Measurements from ENCODE around the gene TPM4. TPM values are rescaled to one million over a fixed set of nuclear protein-coding genes. Genes with fewer than 3 reads are reported as not detected.

The TPM4 gene
- total RNA-seq, 1 donor from 2014 or later = 582 TPM

- Mint-ChIP-seq H3K9me3 (no peaks in the 10 kb centered on the region), H3K36me3 (peaks cover 18% of the 10 kb centered on the region), H3K4me1 (peaks cover 3% of the 10 kb centered on the region), H3K4me3 (no peak overlapping the region), H3K27ac (no peak overlapping the region), H3K27me3 (ENCODE audit: low read depth) (no peaks in the 10 kb centered on the region)
- TF ChIP-seq, protein P1, sequence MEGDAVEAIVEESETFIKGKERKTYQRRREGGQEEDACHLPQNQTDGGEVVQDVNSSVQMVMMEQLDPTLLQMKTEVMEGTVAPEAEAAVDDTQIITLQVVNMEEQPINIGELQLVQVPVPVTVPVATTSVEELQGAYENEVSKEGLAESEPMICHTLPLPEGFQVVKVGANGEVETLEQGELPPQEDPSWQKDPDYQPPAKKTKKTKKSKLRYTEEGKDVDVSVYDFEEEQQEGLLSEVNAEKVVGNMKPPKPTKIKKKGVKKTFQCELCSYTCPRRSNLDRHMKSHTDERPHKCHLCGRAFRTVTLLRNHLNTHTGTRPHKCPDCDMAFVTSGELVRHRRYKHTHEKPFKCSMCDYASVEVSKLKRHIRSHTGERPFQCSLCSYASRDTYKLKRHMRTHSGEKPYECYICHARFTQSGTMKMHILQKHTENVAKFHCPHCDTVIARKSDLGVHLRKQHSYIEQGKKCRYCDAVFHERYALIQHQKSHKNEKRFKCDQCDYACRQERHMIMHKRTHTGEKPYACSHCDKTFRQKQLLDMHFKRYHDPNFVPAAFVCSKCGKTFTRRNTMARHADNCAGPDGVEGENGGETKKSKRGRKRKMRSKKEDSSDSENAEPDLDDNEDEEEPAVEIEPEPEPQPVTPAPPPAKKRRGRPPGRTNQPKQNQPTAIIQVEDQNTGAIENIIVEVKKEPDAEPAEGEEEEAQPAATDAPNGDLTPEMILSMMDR (IDR thresholded peaks at IDR 0.05; ENCODE audit: unreplicated experiment) = no peak
- no peak for DNase-seq (ENCODE audit: low spot score in 2 of 2, unreplicated experiment in 2 of 2)
These were observed 29.8 kb downstream of the TPM4 start for GRCh38 chr19:16106121-16106520.

DNA sequence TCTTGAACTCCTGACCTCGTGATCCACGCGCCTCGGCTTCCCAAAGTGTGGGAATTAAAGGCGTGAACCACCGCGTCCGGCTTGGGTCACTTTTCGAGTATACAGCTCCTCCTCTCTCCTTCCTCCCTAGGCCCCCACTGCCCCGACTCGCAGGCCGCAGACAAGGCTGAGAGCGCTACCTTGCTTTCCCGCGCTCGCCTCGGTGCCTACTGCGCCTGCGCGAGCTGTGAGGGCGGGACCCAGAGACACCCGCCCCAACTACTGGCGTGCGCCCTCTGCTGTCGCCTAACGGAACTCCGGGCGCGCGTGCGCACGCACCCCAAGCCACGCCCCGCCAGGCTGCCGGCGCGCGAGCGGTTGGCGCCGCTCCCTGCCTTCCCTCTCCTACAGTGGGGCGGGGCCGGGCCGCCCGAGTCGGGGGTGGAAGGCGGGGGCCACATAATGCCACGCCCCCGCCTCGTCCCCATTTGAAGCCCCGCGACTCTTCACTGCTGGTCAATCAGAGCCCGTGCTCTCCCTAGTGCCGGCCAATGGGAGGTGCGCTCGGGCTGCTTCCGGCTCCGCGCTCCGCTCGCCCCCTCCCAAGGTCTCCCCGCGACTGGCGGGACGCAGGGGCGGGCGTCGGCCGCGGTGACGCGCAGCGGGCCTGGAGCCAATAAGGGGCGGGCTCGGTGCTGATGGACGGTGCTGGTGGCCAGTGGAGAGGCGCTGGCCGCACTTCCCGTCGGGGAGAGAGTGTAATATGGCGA, 35.0 kb downstream of the TPM4 start, which contains the start of gene RAB8A:
TSS of gene RAB8A (plus strand) at position 730 of the 749 bp plus-strand sequence. CDS start at position 743, 13 bp downstream.
- TF ChIP-seq, protein P1 (IDR thresholded peaks at IDR 0.05; ENCODE audit: unreplicated experiment) = peak; percentile 99
- DNase-seq (ENCODE audit: low spot score in 2 of 2, unreplicated experiment in 2 of 2) = peak; percentile 99 to 100
- Mint-ChIP-seq H3K27ac (peak within 1 kb of the TSS; percentile 98), H3K4me3 (peak within 1 kb of the TSS; percentile 99), H3K27me3 (ENCODE audit: low read depth) (no peaks in the 10 kb centered on the region), H3K9me3 (no peaks in the 10 kb centered on the region), H3K36me3 (peaks cover 3% of the 10 kb centered on the region), H3K4me1 (peaks cover 13% of the 10 kb centered on the region)

GRCh38 chr19:16111909-16112752, 35.8 kb downstream of the TPM4 start:
- peaks cover 13% of the 10 kb centered on the region for H3K4me1 Mint-ChIP-seq
- peak overlapping the region; percentile 99 for H3K4me3 Mint-ChIP-seq
- TF ChIP-seq, protein P1 (IDR thresholded peaks at IDR 0.05; ENCODE audit: unreplicated experiment) = no peak
- no peak for DNase-seq (ENCODE audit: low spot score in 2 of 2, unreplicated experiment in 2 of 2)
- H3K36me3 Mint-ChIP-seq = peaks cover 3% of the 10 kb centered on the region
- peak overlapping the region; percentile 98 for H3K27ac Mint-ChIP-seq
- H3K9me3 Mint-ChIP-seq = no peaks in the 10 kb centered on the region
- no peaks in the 10 kb centered on the region for H3K27me3 Mint-ChIP-seq (ENCODE audit: low read depth)

DNA sequence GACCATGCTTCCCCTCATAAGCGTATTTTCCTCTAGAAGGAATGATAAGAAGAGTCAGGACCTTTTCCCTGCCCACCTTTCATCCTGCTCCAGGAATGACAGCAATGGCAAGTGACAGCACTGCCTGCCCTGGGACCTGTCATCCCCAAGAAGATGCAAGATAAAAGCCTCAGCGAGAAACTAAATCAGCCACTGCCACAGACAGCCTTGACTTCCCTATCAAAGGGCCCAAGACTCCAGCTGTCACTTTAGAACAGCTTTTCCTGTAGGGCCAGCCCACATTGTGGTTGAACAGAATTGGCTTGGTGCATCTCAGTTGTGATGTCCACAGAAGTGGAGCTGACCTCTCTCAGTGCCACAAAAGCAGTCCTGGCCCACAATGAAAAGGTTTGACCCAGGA, 36.5 kb downstream of the TPM4 start:
- no peaks in the 10 kb centered on the region for H3K27me3 Mint-ChIP-seq (ENCODE audit: low read depth)
- H3K4me1 Mint-ChIP-seq = peaks cover 13% of the 10 kb centered on the region
- H3K4me3 Mint-ChIP-seq = peak overlapping the region; percentile 99
- peaks cover 7% of the 10 kb centered on the region for H3K36me3 Mint-ChIP-seq
- peak overlapping the region; percentile 98 for H3K27ac Mint-ChIP-seq
- no peak for DNase-seq (ENCODE audit: low spot score in 2 of 2, unreplicated experiment in 2 of 2)
- TF ChIP-seq, protein P1 (IDR thresholded peaks at IDR 0.05; ENCODE audit: unreplicated experiment) = no peak
- H3K9me3 Mint-ChIP-seq = no peaks in the 10 kb centered on the region

- TF ChIP-seq, protein P1 (IDR thresholded peaks at IDR 0.05; ENCODE audit: unreplicated experiment) = no peak
- peak overlapping the region; percentile 46 for H3K4me3 Mint-ChIP-seq
These were observed 37.4 kb downstream of the TPM4 start for GRCh38 chr19:16113727-16114126.

More at GRCh38 chr19:16113727-16114126, 37.4 kb downstream of the TPM4 start:
- no peak for DNase-seq (ENCODE audit: low spot score in 2 of 2, unreplicated experiment in 2 of 2)
- H3K27me3 Mint-ChIP-seq (ENCODE audit: low read depth) = no peaks in the 10 kb centered on the region
- H3K36me3 Mint-ChIP-seq = peaks cover 9% of the 10 kb centered on the region
- peaks cover 13% of the 10 kb centered on the region for H3K4me1 Mint-ChIP-seq
- no peaks in the 10 kb centered on the region for H3K9me3 Mint-ChIP-seq
- H3K27ac Mint-ChIP-seq = peak overlapping the region; percentile 21
